AG09319 (cell line): ENCODE results near the gene S100A3.

ENCODE experiments used
- DNase-seq: peaks from one replicate; pipeline ENCODE4 v3.0.0-alpha.2; 2010; ENCODE audit warnings: low read depth; ENCODE audit errors: extremely low read depth
- TF ChIP-seq, protein P1 (sequence below): IDR thresholded peaks from 2 replicates; pipeline ENCODE4 v1.5.1; 2011; ENCODE audit warnings: low read depth, mild to moderate bottlenecking, inconsistent platforms, low read length, moderate library complexity

Gene S100A3

DNA sequence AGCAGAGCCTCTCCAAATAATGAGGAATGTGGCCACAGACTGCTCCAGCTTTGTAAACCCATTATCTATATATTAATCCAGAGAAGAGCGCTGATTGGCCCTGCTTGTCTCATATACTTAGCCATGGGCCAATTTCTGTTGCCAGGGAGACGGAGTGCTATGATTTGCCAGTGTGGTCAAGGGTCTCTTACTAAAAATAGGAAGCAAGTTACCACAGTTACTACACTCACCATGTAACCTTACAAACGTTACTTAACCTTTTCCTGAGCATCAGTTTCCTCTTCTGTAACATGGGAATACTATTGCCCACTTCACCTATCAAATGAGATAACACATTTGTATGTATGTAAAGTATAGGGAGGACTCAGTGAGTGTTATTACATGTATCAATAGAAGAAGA, 24.3 kb upstream of the S100A3 start:
- TF ChIP-seq, protein P1, sequence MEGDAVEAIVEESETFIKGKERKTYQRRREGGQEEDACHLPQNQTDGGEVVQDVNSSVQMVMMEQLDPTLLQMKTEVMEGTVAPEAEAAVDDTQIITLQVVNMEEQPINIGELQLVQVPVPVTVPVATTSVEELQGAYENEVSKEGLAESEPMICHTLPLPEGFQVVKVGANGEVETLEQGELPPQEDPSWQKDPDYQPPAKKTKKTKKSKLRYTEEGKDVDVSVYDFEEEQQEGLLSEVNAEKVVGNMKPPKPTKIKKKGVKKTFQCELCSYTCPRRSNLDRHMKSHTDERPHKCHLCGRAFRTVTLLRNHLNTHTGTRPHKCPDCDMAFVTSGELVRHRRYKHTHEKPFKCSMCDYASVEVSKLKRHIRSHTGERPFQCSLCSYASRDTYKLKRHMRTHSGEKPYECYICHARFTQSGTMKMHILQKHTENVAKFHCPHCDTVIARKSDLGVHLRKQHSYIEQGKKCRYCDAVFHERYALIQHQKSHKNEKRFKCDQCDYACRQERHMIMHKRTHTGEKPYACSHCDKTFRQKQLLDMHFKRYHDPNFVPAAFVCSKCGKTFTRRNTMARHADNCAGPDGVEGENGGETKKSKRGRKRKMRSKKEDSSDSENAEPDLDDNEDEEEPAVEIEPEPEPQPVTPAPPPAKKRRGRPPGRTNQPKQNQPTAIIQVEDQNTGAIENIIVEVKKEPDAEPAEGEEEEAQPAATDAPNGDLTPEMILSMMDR: no peak
- no peak for DNase-seq

DNA sequence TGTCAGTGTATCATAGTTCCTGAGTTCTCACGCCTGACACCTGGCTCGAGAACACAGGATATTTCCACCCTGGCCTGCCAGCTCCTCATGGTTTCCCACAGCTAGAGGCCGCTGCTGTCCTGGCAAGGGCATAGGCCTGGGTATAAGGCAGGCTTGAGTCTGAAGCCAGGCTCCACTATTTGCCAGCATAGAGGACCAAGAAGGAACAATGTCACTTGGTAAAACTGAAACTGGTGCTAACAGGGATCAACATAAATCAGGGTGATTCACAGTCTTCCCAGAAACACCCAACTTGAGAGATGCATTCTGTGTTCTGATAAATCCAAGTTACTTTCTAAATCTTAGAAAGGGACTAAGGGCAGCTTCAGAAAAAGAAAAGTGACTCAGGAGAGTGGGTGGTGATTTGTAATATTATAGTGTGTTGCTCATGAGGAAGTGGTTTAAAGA, 23.5 kb upstream of the S100A3 start:
- TF ChIP-seq, protein P1: peak; percentile 96
- DNase-seq: peak; percentile 55

DNA sequence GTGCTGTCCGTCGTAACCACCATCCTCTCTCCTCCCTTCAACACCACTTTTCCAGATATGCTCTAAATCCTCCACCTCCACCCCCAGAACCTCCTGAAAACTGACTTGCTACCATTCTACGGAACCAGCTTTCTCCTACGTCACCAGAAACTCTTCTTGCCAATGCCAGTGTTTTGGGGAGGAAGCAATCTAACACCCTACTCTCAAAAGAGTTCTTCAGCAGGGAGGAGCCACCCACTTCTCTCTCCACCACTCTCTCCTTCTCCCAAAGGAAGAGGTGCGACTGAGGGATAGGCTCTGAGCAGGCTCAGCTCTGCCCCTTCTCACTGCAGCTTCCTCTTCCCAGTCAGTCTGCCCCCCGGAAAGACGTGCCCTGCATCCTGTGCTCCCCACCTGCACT, 22.6 kb upstream of the S100A3 start:
- TF ChIP-seq, protein P1: no peak
- no peak for DNase-seq

DNA sequence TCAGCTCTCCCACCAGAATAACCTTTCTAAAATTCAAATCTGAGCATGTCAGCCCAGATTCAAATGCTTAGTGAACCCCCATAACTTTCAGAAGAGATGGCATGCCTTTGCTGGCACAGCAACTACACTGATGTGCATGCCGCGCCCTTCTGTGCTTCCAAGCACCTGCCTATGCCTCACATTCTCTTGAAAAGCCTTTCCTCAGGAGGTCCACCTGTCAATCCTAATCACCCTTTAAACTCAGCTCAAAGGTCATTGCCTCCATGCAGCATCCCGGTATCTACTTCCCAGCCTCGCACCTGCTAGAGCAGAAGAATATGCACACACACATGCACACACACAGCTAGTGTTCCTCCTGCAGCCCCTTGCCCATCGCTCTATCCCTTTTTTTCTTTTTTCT, 21.8 kb upstream of the S100A3 start:
- TF ChIP-seq, protein P1: no peak

DNA sequence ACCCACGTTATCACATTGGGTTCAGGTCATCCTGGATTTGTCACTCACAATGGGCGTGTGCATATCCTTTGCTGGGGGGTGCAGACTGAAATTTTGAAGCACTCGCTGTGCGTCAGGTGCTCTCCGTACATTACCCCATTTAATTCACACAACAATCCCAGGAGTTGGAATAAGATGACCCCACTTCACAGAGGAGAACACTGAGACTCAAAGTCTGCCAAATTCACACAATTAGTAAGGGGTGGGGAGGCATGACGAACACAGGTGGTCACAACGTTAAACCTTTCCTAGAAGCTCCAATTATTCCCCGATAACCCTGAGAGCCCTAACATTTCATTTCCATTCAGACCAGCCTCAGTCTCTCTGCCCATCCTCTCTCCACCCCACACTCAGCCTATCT, 20.4 kb upstream of the S100A3 start:
- DNase-seq: no peak
- TF ChIP-seq, protein P1: no peak

More for the DNA sequence above, 21.8 kb upstream of the S100A3 start:
- DNase-seq: no peak

DNA sequence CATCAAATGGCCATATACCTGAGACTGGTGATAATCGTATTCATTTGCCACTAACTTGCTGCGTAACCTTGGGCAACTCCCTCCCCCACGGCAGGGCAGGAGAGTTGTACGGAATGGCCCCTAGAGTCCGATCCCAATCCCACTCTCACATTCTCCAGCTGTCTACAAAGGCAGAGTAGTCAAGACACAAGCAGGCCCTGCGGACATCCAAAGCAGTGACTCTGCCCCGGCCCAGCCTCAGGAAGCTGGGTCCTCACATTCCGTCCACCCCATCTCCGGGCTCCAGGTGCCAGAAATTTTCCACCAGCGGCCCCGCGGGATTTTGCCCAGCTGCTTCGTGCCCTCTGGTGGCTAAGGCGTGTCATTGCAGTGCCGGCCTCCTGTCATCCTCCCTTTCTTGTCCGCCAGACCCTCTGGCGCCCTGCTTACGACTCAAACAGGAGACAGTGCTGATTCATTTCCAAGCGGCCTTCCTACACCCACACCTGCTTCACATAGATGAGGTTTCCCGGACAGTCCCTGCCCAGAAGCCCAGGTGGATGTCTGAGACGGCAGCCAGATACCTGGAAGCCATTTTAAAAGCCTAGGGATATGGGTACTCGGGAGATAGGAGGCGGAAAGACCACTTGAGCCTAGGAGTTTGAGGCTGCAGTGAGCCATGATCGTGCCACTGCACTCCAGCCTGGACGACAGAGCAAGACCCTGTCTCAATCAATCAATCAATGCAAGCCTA, 19.5 kb upstream of the S100A3 start:
- TF ChIP-seq, protein P1: peak; percentile 98
- DNase-seq: peak; percentile 55

DNA sequence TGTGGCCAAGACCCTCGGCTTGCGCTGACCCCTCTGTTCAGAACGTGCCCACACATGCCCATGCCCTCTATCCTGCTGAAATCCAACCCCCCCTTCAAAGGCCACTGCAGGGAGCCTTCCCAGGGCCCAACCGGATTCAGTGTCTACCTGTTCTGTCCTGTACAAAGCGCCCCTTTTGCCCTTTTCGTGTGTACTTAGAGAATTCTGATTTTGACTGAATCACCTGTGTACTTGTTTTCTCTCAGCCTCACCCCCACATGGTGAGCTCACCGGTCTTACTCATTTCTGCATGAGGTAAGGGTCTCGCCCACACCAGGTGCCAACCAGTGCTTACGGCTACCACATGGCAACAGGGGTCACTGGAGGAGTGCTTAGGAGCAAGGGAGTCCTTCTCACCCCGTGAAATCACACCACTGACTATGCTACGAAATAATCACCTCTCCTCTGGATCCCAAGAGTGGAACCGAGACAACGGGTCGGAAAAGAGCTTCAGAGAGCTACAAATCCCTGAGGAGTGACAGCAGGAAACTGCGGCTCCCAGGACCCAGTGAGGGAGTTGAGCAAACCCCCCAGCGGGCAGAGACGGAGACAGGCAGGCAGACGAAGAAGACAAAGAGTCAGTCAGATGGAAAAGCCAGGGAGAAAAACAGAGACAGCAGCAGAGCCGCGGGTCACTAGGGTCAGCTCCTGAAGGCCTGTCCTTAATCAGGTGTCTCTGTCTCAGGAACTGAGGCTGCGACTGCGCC, 18.7 kb upstream of the S100A3 start:
- no peak for DNase-seq
- TF ChIP-seq, protein P1: no peak
